Colon (tissue), 2 donors: ENCODE data around the gene SFT2D3.

ENCODE experiments used
- FAIRE-seq: peaks from 2 replicates; lab custom pipeline; 2012; peaks lifted over from hg19 to GRCh38; lab: Jason Lieb, UNC
- donor health status: control.
- donor health status: control.

SFT2D3 gene

GRCh38 chr2:127707890-127708648 lies 6.8 kb downstream of the SFT2D3 start:
- no peak for FAIRE-seq

- no peak for FAIRE-seq
Measured at GRCh38 chr2:127709336-127709735, 8.0 kb downstream of the SFT2D3 start.

DNA sequence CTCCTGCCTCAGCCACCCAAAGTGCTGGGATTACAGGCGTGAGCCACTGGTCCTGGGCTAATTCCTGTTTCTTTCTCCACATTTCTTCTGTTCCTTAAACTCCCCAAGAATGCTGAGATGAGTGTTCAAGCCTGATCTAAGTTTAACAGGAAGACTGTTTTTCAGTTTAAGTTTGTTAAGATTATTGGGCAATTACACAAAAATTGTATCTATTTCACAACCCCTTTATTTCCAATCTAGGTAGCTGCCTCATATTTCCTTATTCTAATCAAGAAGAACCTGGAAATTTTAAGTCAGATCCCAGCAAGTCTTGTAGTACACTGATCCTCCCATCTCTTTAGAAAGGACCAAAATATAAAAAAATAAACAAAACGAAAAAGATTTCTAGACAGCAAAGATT lies 11.7 kb downstream of the SFT2D3 start:
- FAIRE-seq: no peak

DNA sequence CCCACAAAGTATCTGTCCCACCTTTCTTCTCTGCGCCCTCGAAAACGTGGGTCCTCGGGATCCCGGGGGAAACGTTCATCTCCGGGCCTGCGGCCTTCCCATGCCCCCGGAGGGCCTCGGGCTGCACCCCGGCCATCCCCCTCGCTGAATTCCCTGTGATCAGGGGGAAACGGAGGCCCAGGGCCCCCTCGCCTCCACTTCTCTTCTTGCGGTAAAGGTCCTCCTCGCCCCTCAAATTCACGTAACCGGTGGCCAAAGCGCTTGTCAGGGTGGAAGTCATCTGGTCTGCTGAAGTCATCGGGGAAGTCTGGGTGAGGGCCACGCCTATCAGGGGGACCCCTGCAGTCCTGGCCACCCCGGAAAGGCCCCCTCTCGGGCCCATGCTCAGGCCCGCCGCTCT lies 12.3 kb downstream of the SFT2D3 start:
- no peak for FAIRE-seq

DNA sequence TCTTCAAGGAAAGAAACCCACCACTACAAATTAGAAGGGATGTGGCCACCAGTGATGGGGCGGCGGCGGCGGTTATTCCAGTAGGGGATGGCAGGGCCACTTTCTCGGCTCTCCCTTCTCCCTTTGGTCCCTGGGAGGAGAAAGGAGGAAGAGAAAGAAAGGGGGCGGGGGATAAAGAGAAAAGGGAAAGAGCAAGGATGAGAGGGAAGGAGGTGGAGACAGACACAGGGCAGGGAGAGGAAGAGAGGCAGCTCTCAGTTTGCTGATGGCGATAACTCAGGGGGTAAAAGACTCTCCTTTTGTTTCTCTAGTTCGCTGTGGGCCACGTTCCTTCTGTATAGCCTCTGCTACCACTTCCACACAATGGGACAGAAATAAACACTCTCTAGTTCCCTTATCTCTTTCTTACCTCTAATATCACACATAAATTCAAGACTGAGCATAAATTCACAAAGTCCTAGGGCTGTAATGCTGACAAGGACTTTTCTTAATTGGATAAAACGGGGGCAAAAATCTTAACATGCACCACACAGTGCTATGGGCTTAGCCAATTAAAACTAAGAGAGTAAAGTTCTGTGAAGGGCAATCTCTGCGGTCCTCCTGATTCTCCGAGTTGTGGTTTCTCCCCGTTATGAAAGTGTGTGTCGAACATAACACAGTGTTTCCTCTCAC lies 14.6 kb downstream of the SFT2D3 start:
- no peak for FAIRE-seq

DNA sequence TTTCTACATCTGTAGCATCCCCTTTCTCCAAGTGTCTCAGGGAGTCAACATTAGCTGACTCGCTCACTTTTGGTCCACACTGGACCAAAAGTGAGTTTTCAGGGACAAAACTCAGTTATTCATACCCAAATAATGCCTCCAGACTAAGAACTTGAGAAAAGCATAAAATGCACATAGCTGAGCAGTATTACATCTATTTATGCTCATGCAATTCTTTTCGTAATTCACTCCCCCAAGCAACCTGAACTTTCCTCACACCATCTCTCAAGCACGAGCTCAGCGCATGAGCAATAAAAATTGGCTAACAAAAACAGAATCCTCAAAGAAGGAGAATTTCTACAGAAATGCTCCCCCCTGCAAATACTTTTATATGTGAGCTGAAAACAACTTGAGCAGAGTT lies 17.0 kb downstream of the SFT2D3 start:
- no peak for FAIRE-seq

DNA sequence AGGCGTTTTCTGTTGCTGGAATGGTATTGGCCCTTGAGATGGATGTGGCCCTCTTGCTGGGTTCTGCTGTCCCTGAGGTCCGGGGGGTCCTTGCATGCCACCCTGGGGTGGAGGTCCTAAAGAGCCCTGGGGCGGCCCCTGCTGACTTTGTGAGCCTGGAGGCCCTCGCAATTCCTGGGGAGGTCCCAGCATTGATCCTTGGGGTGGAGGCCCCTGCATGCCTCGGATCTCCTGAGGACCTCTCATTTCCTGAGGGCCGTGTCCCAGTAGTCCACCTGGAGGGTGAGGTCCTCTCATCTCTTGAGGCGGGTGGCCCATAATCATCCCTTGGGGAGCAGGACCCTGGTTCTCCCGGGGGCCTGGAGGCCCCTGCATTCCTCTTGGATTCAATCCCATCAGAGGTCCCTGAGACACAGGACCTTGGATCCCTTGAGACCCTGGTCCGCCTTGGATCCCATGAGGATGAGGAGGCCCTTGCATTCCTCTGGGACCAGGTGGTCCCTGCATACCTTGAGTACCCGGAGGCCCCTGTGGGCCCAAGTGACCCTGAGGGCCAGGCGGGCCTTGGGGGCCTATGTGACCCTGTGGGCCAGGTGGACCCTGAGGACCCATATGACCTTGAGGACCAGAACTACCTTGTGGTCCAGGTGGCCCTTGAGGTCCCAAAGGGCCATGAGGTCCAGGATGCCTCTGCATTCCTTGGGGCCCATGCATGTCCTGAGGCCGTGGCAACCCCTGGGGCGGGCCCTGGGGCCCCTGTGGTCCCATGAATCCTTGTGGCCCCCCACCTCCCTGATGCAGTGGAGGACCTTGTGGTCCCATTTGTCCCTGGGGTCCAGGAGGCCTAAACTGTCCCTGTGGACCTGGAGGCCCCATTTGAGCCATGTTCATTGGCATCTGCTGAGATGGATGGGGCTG lies 18.3 kb downstream of the SFT2D3 start:
- FAIRE-seq: no peak

GRCh38 chr2:127721311-127721977 lies 20.1 kb downstream of the SFT2D3 start:
- no peak for FAIRE-seq

DNA sequence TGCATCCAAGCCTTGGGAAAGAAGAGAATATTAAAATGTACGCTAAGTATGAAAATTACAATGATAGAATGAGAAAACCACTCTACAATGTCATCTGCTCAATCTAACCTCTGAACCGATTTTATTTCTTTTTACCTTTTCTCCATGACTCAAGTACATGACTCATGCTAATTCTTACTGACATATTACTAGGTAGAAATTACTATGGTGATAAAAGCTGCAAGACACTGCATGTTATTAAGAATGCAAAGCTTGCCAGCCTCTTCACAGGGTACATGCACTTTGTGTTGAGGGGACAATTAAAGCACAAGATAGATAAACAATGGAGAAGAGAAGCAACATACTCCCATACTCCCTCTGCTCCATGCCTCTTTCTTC lies 20.7 kb downstream of the SFT2D3 start:
- FAIRE-seq: no peak

- no peak for FAIRE-seq
Measured at GRCh38 chr2:127722807-127723206, 21.5 kb downstream of the SFT2D3 start.

- FAIRE-seq: no peak
Measured at GRCh38 chr2:127726158-127726880, 25.0 kb downstream of the SFT2D3 start.

- no peak for FAIRE-seq
Measured at GRCh38 chr2:127733113-127733815, 32.0 kb downstream of the SFT2D3 start.

DNA sequence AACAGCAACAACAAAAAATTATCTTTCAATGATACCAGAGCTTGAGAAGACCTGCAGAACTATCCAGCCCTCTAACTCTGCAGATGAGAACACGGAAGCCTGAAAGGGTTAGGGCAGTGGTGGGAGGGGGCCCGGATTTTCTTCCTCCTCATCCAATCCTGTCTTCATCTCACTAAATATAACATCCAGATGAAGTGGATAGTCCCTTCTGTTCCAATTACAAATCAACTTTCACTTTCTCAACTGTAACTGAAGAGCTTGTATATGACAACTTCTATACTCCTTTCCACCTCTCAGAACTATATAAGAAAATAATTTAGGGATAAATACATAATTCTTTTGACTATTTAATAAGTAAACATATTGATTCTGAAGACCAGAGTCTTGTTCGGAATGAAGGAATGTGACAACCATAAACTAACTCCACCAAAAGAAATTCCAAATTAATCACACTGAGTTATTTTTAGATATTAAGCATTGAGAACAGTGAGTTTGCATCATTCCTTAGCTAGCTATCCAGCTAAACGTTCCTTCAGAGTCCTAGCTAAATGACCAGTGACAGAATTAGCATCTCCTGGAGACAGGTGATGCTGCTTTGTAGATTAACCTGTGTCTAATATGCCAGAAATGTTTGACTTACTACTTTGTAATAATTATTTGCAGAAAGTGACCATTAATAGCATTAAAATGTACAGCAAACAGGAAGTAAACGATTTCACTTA lies 32.7 kb downstream of the SFT2D3 start:
- FAIRE-seq: no peak

GRCh38 chr2:127735044-127735443 lies 33.7 kb downstream of the SFT2D3 start:
- FAIRE-seq: no peak

DNA sequence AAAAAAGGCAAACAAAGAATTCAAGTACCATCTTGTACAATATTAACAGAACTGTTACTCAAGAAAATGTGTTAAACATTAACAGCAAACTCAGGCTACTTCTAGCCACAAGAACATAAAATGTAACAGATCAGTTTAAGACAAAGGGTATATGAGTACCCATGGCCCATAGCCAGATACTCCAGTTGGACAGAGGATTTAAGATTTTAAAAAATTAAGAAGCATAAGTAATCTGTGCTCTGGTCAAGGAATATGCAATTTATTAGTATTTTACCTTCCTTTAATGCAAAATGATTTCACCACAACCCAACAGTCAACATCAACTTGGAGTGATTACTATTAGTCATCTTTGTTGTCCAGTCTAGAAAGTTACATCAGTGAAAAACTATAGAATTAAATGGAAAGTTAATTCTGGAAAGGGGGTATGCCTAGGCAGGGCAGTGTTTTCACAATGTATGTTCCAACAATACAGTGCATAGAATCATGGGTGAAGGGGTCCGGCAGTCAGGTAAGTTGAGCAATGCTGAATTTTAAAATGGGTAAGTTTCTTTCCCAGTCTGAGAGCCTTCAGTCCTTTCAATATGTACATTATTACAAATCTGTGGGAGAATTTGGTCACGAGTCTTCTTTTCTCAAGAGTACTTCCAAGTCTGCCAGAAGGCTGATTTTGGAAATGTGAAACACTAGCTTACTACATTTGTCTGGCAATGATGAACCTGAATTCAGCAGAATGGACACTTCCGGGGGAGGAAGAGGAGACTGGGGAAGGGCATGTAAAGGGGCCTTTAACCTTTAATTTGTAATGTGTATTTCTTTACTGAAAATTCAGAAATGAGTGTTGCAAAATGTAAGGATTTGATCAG lies 34.5 kb downstream of the SFT2D3 start:
- FAIRE-seq: peak; percentile 83

- FAIRE-seq: no peak
Measured at GRCh38 chr2:127737892-127738291, 36.6 kb downstream of the SFT2D3 start.

GRCh38 chr2:127739800-127740199 lies 38.5 kb downstream of the SFT2D3 start:
- no peak for FAIRE-seq

DNA sequence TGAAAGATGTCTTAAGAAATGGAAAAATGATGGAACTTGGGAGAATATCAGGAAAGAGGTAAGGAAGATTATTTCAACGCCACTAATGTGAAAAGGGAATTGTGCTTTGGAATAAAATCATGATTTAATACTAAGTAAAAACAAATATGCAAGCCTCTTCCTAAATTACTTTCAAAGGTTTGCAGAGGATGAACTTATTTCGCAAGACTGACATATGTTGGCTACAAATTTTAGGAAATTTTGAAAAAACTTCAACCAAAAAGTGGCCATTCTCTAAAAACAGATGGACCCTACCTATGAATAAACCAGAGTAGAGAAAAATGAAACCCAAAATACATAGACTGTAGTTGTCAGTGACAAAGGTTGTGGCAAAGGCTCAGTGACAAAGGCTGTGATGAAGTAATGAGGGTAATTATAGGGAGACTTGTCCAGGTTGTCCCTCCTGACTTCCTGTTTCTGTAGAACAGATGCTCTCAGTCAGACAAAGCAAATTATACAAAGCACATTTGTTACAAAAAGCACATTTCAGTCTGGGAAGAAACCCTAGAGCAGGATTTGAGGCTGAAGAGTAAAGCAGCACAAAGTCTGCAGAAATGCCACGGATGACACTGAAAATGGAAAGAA lies 39.5 kb downstream of the SFT2D3 start:
- FAIRE-seq: no peak
